ENCODE measurements around the gene QPRT. TPM values are rescaled to one million over a fixed set of nuclear protein-coding genes. Genes with fewer than 3 reads are reported as not detected.

Gene QPRT
- total RNA-seq, 1 donor from 2014 or later: 85.9 TPM

GRCh38 chr16:29734786-29735185 lies 55.8 kb downstream of the QPRT start:
- Histone ChIP-seq H3K27me3 (ENCODE audit: insufficient read depth, low read length) (peaks cover 7% of the 10 kb centered on the region), H3K36me3 (ENCODE audit: insufficient read depth, low read length) (no peaks in the 10 kb centered on the region), H3K27ac (ENCODE audit: low read depth, low read length) (no peak overlapping the region), H2AFZ (ENCODE audit: low read depth, low read length) (no peak overlapping the region), H3K4me1 (ENCODE audit: insufficient read depth, low read length) (no peaks in the 10 kb centered on the region), H3K9ac (ENCODE audit: low read length) (no peak overlapping the region), H3K4me2 (ENCODE audit: low read length) (no peak overlapping the region), H3K9me3 (ENCODE audit: insufficient read depth, low read depth, low read length) (no peaks in the 10 kb centered on the region), H4K20me1 (ENCODE audit: insufficient read depth, low read length) (no peaks in the 10 kb centered on the region), H3K4me3 (ENCODE audit: insufficient read depth, low read depth, low read length) (no peak overlapping the region), H3K79me2 (ENCODE audit: insufficient read depth, low read length) (no peaks in the 10 kb centered on the region)
- Mint-ChIP-seq H3K36me3 (ENCODE audit: low read depth, unreplicated experiment) (no peaks in the 10 kb centered on the region), H3K9me3 (ENCODE audit: unreplicated experiment) (peaks cover 3% of the 10 kb centered on the region), H3K4me1 (ENCODE audit: low read depth, unreplicated experiment) (no peaks in the 10 kb centered on the region), H3K27me3 (ENCODE audit: low read depth, unreplicated experiment) (peaks cover under 1% of the 10 kb centered on the region), H3K4me3 (ENCODE audit: unreplicated experiment) (no peak overlapping the region), H3K27ac (ENCODE audit: unreplicated experiment) (no peak overlapping the region)
- no peak for FAIRE-seq
- no peak for TF ChIP-seq EZH2 (IDR thresholded peaks at IDR 0.05; ENCODE audit: insufficient read depth, low read length)
- no peak for DNase-seq (ENCODE audit: low read depth)

DNA sequence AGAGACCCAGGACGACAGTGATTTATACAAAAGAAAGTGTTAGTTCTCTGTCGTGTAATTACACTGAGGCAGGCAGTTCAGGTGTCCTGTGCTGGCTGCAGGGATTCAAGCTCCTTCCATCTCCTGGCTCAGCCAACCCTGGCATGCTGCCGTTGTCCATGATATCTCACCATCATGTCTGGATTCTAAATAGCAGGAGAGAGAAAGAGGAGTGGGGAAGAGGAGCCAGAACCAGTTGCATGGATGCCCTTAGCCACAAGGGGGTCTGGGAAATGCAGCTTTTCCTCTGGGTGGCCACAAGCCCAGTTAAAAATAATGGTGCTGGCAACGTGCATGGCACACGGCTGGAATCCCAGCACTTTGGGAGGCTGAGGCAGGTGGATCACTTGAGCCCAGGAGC lies 57.1 kb downstream of the QPRT start:
- no peak for FAIRE-seq
- Histone ChIP-seq H3K9ac (ENCODE audit: low read length) (no peak overlapping the region), H4K20me1 (ENCODE audit: insufficient read depth, low read length) (no peaks in the 10 kb centered on the region), H3K27ac (ENCODE audit: low read depth, low read length) (no peak overlapping the region), H3K79me2 (ENCODE audit: insufficient read depth, low read length) (no peaks in the 10 kb centered on the region), H3K9me3 (ENCODE audit: insufficient read depth, low read depth, low read length) (no peaks in the 10 kb centered on the region), H3K4me2 (ENCODE audit: low read length) (no peak overlapping the region), H2AFZ (ENCODE audit: low read depth, low read length) (no peak overlapping the region), H3K36me3 (ENCODE audit: insufficient read depth, low read length) (no peaks in the 10 kb centered on the region), H3K4me3 (ENCODE audit: insufficient read depth, low read depth, low read length) (no peak overlapping the region), H3K4me1 (ENCODE audit: insufficient read depth, low read length) (no peaks in the 10 kb centered on the region), H3K27me3 (ENCODE audit: insufficient read depth, low read length) (peaks cover 7% of the 10 kb centered on the region)
- no peak overlapping the region for H3K4me3 Mint-ChIP-seq (ENCODE audit: unreplicated experiment)
- peaks cover 6% of the 10 kb centered on the region for H3K27me3 Mint-ChIP-seq (ENCODE audit: low read depth, unreplicated experiment)
- H3K27ac Mint-ChIP-seq (ENCODE audit: unreplicated experiment): no peak overlapping the region
- H3K36me3 Mint-ChIP-seq (ENCODE audit: low read depth, unreplicated experiment): no peaks in the 10 kb centered on the region
- TF ChIP-seq EZH2 (IDR thresholded peaks at IDR 0.05; ENCODE audit: insufficient read depth, low read length) (no peak), CTCF (IDR thresholded peaks at IDR 0.05; ENCODE audit: insufficient read depth, low read depth, low read length) (peak; percentile 6)
- no peak for DNase-seq (ENCODE audit: low read depth)
- no peaks in the 10 kb centered on the region for H3K4me1 Mint-ChIP-seq (ENCODE audit: low read depth, unreplicated experiment)
- H3K9me3 Mint-ChIP-seq (ENCODE audit: unreplicated experiment): peaks cover 3% of the 10 kb centered on the region

DNA sequence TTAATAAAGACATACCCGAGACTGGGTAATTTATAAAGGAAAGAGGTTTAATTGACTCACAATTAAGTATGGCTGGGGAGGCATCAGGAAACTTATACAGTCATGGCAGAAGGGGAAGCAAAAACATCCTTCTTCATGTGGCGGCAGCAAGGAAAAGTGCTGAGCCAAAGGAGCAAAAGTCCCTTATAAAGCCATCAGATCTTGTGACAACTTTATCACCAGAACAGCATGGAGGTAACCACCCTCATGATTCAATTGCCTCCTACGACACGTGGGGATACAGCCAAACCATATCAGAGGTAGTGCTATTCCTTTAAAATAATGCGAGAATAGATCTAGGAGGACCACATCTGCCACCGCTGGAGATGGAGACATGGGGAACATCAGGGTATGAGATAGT lies 57.8 kb downstream of the QPRT start:
- H3K9me3 ChIP-seq (ENCODE audit: insufficient read depth, low read depth, low read length): no peaks in the 10 kb centered on the region
- H3K36me3 ChIP-seq (ENCODE audit: insufficient read depth, low read length): no peaks in the 10 kb centered on the region
- Mint-ChIP-seq H3K4me1 (ENCODE audit: low read depth, unreplicated experiment) (no peaks in the 10 kb centered on the region), H3K36me3 (ENCODE audit: low read depth, unreplicated experiment) (no peaks in the 10 kb centered on the region), H3K27ac (ENCODE audit: unreplicated experiment) (no peak overlapping the region), H3K9me3 (ENCODE audit: unreplicated experiment) (peaks cover 3% of the 10 kb centered on the region), H3K27me3 (ENCODE audit: low read depth, unreplicated experiment) (peaks cover 10% of the 10 kb centered on the region), H3K4me3 (ENCODE audit: unreplicated experiment) (no peak overlapping the region)
- H4K20me1 ChIP-seq (ENCODE audit: insufficient read depth, low read length): no peaks in the 10 kb centered on the region
- H2AFZ ChIP-seq (ENCODE audit: low read depth, low read length): no peak overlapping the region
- no peak overlapping the region for H3K27ac ChIP-seq (ENCODE audit: low read depth, low read length)
- H3K79me2 ChIP-seq (ENCODE audit: insufficient read depth, low read length): no peaks in the 10 kb centered on the region
- H3K4me1 ChIP-seq (ENCODE audit: insufficient read depth, low read length): no peaks in the 10 kb centered on the region
- H3K9ac ChIP-seq (ENCODE audit: low read length): no peak overlapping the region
- DNase-seq (ENCODE audit: low read depth): no peak
- TF ChIP-seq CTCF (IDR thresholded peaks at IDR 0.05; ENCODE audit: insufficient read depth, low read depth, low read length): no peak
- no peak for TF ChIP-seq EZH2 (IDR thresholded peaks at IDR 0.05; ENCODE audit: insufficient read depth, low read length)
- H3K27me3 ChIP-seq (ENCODE audit: insufficient read depth, low read length): peaks cover 7% of the 10 kb centered on the region
- no peak overlapping the region for H3K4me2 ChIP-seq (ENCODE audit: low read length)
- no peak overlapping the region for H3K4me3 ChIP-seq (ENCODE audit: insufficient read depth, low read depth, low read length)
- FAIRE-seq: no peak
